Measurements from ENCODE around the gene FAM222B.

GRCh38 chr17:28726627-28727491 lies 115.7 kb downstream of the FAM222B start:
- TF ChIP-seq CTCF (conservative IDR thresholded peaks at IDR 0.05 in 1 of 2, IDR thresholded peaks at IDR 0.05 in 1 of 2; ENCODE audit: extremely low read depth in 1 of 2, insufficient read depth in 1 of 2, low read depth in 1 of 2, low read length in 2 of 2) (peak; percentile 94 to 99), EZH2 (IDR thresholded peaks at IDR 0.05; ENCODE audit: borderline replicate concordance, low read length) (no peak)

Measured in mammary epithelial cell (primary cell).